HG03571 (cell line): ENCODE results near the gene PPP3CA.
A peak's percentile ranks its signal among the peaks of the same experiment; 100 is the strongest.

Source experiments
- ATAC-seq: cut with Tn5 transposase; IDR thresholded peaks from one replicate; pipeline ENCODE4 v1.9.1; 2021; ENCODE audit not compliant: unreplicated experiment

PPP3CA gene

DNA sequence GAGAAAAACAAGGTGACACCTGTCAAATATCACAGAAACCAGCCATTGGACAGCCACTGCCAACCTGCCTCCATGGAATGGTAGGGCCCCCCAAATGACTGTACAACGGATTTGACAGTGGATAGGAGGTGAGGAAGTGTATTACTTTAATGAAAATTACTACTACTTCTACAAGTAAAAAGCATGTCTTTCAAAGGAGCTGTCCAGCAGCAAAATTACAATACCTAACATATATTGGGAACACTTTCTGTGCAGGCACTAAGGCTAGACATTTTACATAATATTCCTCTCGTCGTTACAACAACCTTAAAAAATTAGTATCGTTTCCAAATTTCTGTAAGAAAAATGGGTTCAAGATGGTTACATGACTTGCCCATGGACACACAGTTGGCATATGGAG lies 14.9 kb downstream of the PPP3CA start:
- no peak for ATAC-seq

DNA sequence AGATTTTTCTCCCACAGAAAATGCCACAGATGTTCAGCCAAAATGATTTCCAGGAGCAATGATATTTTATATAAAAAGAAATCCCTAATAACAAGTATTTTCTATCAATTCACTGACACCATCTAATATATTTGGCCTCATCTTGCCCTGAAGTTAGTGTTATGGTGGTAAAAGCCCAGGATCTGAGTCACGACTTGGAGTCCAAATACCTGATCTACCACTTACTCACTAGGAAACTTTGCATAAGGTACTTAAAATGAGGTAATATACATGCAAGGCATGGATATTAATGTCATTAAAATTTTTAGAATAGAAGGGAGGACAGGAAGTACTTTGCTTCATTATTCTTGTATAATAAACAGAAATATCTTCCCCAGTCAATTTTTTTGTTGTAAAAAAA lies 16.3 kb downstream of the PPP3CA start:
- ATAC-seq, result no peak

DNA sequence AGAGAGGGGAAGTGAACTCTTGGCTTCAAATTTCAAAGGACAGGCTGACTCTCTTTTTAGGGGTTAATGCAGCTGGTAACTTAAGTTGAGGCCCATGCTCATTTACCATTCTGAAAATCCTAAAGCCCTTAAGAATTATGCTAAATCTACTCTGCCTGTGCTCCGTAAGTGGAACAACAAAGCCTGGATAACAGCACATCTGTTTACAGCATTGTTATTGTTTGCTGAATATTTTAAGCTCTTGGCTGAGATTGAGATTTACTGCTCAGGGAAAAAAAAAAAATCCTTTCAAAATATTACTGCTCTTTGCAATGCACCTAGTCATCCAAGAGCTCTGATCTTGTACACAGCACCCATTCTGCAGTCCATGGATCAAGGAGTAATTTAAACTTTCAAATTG lies 17.7 kb downstream of the PPP3CA start:
- ATAC-seq, result no peak

DNA sequence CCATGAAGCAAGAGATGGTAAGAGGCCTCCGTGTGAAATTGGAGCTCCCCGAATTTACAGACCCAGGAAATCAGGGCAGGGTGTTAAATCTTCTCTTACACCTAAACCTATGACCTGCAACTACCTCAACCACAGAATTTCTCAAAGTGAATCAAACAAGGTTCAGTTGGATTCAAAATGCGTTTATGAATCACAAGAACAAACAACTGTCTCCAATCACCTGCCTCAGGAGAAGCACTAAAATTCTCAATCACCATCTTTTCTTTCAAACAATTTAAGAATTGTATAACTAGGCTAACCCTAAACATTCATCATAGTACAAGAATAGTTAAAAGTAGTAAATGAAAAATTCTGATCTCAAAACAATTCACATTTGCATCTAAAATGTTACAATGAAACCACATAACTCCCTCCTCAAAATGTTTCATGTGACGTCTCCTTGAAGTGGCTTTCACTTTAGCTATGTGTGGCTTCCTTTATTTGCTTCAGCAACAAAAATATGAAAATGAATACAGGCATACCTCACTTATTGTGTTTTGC lies 19.2 kb downstream of the PPP3CA start:
- ATAC-seq, result peak; percentile 80

DNA sequence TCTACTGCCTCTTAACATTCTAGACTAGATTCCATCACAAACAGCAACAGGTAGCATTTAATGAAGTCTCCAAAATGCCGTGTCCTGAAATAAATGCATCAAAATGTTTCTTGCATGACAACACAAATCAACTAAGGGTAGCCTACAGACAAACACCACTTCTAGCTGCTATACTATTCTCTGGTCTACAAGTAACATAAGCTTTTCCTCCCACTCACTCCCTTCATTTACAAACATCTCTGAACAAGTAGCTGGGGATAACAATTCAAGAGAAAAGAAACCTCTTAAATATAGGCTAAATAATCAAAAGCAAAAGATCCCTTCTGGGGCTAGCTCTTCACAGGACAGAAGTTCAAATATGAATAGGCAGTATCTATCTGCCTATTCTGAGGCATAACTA lies 20.8 kb downstream of the PPP3CA start:
- ATAC-seq, result no peak

DNA sequence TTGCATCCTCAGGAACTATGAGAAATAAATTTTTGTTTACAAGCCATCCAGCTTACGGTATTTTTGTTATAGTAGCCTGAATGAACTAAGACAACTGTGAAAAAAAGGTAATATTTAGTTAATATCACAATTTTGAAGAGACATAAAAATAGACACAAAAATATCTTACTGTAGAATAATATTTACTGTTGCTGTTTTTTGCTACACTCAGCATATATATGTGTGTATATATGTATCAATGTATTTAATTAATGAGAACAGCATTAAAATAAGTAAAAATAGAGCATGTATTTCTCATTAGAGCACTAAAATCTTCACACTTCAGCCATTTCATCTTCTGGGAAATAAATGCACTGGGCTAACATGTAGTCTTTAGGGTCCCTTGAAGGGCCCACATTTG lies 24.6 kb downstream of the PPP3CA start:
- ATAC-seq, result no peak

DNA sequence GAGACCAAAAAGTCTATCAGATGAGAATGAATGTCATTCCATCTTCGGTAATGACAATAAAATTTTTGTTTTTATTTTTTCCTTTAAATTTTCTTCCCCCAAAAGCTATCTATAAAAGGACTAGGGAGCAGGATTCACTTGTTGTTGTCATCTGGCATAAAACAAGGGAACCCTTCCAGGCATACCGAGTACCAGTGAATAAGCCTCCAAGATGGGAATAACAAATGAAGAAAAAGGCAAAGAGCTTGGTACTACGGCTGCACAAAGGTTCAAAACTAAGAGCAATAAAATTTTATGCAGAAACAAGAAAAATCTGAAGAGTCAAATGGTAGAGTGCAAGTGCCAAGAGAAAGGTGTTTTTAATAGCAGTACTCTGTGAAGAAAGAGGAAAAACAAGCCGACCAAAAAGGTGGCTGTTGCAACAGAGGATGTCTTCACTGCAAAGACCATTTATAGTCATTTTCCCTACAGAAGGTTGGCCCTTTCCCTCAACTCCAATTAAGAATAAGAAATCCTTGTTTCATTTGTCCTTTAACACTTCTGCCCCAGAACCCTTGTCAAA lies 25.8 kb downstream of the PPP3CA start:
- no peak for ATAC-seq

DNA sequence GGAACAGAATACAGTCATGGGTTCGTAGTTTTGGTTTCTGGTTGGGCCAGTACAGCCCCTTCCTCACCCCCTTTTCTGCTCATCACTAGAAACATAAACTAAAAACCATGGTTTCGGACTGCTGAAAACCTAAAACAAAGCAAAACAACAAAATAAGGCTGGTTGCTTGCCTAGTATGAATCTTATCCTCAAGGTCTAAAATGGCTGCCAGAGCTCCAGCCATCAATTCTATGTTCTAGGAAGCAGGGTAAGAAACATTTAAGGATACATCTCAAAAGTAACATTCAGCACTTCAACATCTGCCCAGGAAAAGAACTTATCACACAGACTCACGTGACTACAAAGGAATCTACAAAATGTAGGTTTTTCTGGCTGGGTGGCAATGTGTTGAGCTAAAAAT lies 31.5 kb downstream of the PPP3CA start:
- no peak for ATAC-seq

DNA sequence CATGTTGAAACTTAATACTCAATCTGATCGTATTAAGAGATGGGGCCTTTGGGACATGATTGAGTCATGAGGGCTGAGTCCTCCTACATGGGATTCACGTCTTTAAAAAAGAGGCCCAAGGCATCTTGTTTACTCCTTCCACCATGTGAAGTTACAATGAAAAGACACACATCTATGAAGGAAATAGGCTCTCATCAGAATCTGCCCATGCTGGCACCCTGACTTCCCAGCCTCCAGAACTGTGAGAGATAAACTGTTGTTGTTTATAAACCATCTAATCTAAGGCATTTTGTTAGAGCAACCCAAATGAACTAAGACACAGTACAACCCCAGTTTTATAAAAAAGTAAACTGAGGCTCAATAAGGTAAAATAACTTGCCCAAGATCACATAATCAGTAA lies 32.3 kb downstream of the PPP3CA start:
- ATAC-seq, result no peak

DNA sequence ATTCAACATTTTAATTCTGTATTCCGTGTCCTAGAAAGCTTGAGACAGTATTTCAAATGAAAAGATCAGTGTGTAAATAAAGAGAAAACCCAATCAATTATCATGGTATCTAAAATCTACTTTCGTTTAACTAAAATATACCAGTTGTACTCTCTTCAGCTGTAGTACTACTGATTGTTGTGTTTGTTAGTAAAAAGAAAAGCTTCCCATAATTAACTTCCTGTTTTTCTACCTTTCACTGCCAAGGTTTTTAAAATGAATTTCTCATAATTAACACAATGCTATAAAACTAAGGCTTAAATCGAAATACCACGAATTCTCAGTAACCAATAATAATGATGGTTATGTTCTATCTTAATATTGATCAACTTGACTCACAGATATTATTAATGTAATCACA lies 37.4 kb downstream of the PPP3CA start:
- no peak for ATAC-seq

DNA sequence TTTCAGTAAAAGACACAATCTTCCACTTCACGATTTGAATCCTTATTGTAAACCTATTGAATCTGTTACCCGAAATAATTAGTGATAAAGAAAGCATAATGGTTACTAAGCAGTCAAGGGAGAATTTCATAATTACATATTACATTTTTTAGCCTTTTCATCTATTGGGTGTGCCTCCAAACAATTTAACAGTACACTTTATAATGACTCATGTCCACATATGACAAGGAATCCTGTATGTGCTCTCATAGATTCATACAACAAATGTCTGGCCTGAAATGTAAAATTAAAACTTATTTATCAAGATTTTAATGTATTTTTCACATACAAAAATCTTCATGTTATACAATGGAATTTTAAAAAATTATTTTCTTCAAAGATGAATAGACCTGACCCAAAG lies 39.4 kb downstream of the PPP3CA start:
- no peak for ATAC-seq

DNA sequence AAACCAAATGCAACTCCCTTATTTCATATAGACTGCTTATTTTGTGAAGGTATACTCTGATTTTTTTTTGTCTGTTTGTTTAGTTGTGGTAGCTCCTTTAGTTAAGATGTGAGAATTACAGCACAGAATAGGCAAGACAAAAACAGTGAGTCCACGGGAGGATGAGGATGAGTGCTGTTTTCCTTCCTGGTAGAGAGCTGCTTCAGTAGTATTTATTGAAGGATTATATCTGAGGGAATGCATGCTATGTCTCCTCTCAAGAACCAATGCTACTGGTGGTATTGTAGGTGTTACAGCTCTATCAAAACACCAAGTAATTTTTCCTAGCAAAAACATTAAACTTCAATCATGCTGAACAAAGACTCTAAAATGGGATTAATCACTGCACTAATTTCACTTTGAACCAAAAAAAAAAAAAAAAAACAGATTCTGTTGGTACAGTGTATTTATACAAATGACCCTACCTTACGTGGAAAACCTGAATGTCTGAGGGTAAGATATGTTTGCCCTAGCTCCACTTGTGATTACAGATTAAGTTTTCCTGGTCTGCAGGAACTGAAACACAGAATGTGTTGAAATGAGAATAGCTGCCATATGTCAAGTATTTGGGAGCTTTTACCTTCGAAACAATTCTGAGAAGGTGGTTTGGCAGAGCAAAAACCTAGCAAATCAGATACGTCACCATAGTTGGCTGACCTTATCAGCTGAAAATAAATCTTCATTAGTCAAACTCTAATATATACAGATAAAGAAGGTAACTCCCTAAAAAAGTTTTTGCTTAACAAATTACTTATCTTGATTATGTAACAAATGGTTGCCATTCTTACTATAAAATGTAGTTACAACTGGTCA lies 40.3 kb downstream of the PPP3CA start:
- no peak for ATAC-seq

DNA sequence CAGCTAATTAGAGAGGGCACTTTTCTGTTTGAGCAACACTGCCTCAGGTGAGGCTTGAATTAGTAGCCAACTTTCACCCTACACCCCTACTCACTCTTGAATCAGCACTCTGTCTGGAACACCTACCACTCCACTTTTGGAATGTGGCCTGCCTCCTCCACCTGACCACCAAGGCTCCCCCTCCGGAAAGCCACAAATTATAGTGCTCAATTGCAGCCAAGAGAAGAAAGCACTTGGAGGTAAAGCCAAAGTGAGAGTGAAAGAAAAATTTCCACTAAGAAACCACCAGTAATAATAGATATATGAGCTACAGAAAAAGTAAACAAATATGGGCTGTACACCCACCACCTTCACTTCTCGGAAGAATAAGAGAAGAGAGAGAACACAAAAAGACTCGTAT lies 41.1 kb downstream of the PPP3CA start:
- ATAC-seq, result no peak

DNA sequence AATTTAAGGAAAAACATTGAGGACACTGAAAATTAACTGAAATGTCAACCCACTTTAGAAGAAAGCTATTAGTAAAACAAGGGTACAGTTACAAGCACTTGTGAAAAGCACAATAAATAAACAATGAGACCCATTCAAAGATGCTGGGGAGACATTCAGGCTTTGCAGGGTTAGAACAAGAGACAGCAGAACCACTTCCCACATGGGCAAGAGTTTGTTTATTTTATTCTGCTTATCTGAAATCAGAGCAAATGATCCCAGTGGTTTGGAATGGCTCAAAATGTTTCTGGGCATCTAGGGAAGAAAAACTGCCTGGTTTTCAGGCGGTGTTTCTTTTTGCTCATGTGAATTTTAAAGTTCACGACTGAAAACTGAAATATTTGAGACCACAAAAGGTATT lies 42.4 kb downstream of the PPP3CA start:
- ATAC-seq, result no peak

DNA sequence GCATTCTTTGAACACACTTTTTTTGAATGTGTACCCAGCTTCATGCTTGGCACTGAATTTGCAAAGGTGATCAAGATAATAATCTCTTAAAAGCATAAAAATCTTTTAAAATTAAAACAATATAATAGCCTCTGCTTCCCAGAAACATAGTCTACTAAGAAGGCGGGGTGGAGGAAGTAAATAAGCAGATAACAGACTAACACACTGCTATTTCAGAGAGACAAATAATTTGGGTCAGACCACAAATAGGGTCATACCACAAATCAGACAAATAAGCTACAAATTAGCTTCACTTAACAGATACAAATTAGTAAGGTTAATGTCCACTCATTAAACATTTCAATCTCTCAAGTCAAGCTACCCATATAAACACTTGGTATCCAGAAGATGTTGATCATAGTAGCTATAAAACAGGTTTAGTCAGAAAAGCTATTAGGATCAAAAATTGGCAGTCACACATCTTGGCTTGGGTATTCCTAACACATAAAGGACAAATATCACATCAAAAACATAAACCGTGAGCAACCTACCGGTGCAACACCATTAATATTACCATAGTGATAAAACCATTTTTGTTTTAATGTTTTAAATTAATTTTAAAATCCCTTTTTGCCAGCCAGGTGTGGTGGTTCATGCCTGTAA lies 47.3 kb downstream of the PPP3CA start:
- ATAC-seq, result no peak

DNA sequence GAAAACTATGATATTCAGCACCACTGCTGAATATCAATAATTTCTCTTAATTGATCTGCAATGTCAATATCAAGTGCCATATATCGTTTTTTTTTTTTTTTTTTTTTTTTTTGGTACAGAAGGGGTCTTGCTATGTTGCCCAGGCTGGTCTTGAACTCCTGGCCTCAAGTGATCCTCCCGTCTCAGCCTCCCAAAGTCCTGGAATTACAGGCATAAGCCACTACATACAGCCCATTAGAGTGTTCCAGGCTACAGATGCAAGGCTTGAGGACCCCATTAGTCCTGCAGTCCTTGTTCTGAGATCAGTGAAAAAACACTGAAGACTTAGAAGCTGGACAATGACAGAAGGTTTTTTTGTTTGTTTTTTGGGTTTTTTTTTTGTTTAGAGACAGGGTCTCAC lies 48.3 kb downstream of the PPP3CA start:
- no peak for ATAC-seq

DNA sequence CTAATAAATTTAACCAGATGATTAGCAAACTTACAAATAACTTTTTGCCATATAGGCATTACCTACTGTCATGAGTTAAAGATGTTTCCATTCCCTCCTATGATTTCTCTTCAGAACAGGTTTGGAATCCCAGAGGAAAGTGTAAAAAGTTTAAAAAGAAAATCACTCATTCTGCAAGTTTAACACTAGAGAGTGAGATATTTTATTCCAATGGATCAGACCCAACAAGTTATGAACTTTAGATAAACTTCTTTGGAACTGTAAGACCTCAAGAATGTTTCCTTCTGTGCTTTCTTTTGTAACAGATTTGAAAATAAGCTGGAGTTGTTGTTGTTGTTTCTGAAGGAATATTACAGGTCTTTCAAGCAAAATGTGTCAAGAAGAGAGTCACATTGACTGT lies 51.6 kb downstream of the PPP3CA start:
- no peak for ATAC-seq

DNA sequence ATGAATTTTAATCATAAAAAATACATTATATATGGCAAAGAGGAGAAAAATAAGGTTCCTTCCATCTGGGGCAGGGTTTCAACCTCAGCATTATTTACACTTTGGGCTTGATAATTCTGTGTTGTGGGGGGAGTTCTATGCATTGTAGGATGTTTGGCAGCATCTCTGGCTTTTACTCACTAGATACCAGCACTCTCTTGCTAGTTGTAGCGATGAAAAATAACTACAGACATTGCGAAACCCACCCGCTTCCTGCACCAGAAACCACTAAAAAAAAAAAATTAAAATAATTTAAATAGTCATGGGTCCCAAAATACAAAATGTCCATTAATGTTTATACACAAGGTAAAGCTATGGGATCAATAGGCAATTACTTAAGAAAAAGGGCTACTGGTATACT lies 52.7 kb downstream of the PPP3CA start:
- ATAC-seq, result no peak

DNA sequence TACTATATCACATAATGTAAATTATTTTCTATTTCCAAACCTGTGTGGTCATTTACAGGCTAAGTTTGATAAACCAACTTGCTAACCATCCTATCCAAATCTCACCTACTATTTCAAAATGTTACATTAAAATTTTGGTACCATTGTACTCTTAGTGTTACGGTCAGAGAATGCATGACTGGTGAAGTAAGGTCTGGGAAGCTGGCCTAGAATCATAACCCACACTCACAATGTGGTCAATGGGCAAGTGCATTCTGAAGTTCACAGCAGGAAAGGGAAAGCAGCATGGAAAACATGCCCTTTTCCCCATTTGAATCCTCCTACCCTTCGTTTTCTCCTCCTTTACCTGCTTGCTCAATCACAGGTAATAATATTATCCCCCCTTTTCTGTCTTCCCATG lies 54.4 kb downstream of the PPP3CA start:
- ATAC-seq, result no peak

DNA sequence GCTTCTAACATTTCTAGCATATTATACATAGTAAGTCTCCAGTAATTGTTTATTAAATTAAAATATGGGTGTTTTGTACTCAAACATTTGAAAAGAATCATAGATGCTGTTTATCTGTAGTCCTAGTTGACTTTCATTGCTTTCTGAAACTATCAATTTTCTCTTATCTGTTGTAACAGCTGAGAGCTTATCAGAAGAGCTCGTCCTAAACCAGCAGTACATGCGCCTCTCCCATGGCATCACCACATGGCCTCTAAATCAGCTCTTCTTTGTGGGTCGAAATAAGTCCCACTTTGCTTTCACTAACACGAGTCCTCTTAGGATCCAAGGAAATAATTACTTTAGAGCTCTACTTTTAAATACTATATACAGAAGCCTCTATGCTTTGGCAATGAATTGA lies 55.1 kb downstream of the PPP3CA start:
- no peak for ATAC-seq

DNA sequence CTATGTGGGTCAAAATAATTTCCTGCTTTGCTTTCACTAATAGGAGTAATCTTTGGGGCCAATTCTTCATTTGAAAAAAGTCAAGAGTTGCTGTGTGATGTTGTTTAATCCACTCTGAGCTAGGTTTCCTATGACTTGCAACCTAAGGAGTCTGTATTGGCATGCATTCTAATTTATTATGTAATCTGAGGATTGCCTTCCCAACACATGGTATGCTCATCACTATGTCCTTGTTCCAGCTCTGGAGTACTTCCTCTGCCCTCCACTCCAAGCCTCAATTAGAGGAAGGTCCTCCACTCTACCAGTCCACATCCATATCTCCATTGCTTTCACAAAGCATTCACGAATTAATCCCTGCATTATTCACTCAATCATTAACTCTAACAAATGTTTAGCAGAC lies 56.1 kb downstream of the PPP3CA start:
- no peak for ATAC-seq

DNA sequence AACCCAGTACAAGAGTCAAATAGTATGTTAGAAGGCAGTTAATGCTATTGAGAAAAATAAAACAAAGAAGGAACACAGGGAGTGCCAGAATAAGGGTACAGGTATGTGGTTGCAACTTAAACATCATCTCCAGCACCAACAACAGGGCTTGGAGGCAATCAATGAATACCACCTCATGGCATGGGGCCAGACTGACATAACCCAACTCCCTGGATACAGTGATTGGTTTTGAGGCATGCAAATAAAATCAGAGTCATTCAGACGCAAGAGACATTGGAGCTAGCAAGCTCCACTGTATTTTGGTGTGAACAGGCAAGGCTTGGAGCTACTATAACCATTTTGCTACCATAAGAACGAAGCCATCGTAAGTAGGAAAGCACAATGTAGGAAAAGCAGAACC lies 56.7 kb downstream of the PPP3CA start:
- ATAC-seq, result no peak
